SK-N-SH (cell line): ENCODE results near the gene ZBTB16. TPM values are rescaled to one million over a fixed set of nuclear protein-coding genes. Genes with fewer than 3 reads are reported as not detected.

Source experiments
- CTCF ChIA-PET: fragments of 300-600, 350-600 bp; formaldehyde crosslinking; extraction: SDS; loops from one replicate; lab custom pipeline; 2021; lab: Yijun Ruan, JAX
- POLR2A ChIA-PET: fragments of 350-600 bp; sonication (Branson Sonifier 250); formaldehyde crosslinking; extraction: SDS; loops from one replicate; lab custom pipeline; 2020; ENCODE audit warnings: antibody characterized with exemption, inconsistent platforms; lab: Yijun Ruan, JAX
- DNase-seq: peaks from one replicate; pipeline ENCODE4 v3.0.0; 2012
- H2AFZ ChIP-seq: fragments of 200-600 bp; sonication (generic); 2 replicates; pipeline ENCODE4 v1.8.1; 2016; ENCODE audit warnings: antibody characterized with exemption, mild to moderate bottlenecking, low read depth
- H3F3A ChIP-seq: fragments of 200-600 bp; sonication (generic); replicated peaks from 2 replicates; pipeline ENCODE3; 2016; ENCODE audit warnings: antibody characterized with exemption, mild to moderate bottlenecking; ENCODE audit not compliant: insufficient read depth
- H3K27ac ChIP-seq, 2 experiments: fragments of 200-500 bp in 1 of 2; fragments of 200-600 bp in 1 of 2; sonication (Bioruptor generic) in 1 of 2; sonication (generic), shearing (Covaris generic) in 1 of 2; 2 replicates each; pipeline versions ENCODE4 v1.5.1 to v1.6.1; 2014 to 2016; ENCODE audit warnings: low read depth in 2 of 2, inconsistent platforms in 1 of 2, low read length in 1 of 2, mild to moderate bottlenecking in 1 of 2, mixed read lengths in 1 of 2
- H3K27me3 ChIP-seq: fragments of 200-600 bp; sonication (generic), shearing (Covaris generic); 2 replicates; pipeline ENCODE4 v1.6.1; 2016; ENCODE audit warnings: mixed run types; ENCODE audit not compliant: insufficient read depth
- H3K36me3 ChIP-seq, 2 experiments: fragments of 200-500 bp in 1 of 2; fragments of 200-600 bp in 1 of 2; sonication (Bioruptor generic) in 1 of 2; sonication (generic) in 1 of 2; replicated peaks in 1 of 2; 2 replicates each; pipeline versions ENCODE3 to v1.5.1; 2014 to 2016; ENCODE audit warnings: low read length in 1 of 2, mild to moderate bottlenecking in 1 of 2; ENCODE audit not compliant: insufficient read depth in 2 of 2, control insufficient read depth in 1 of 2
- H3K4me1 ChIP-seq, 2 experiments: fragments of 200-500 bp in 1 of 2; fragments of 200-600 bp in 1 of 2; sonication (Bioruptor generic) in 1 of 2; sonication (generic), shearing (Covaris generic) in 1 of 2; 2 replicates each; pipeline versions ENCODE4 v1.5.1 to v1.6.1; 2014 to 2016; ENCODE audit warnings: low read depth in 1 of 2, low read length in 1 of 2, mixed run types in 1 of 2; ENCODE audit not compliant: insufficient read depth in 2 of 2, control insufficient read depth in 1 of 2
- H3K4me2 ChIP-seq: fragments of 200-600 bp; sonication (generic), shearing (Covaris generic); 2 replicates; pipeline ENCODE4 v1.6.1; 2017; ENCODE audit warnings: mixed run types
- H3K4me3 ChIP-seq, 2 experiments: fragments of 200-500 bp in 1 of 2; fragments of 200-600 bp in 1 of 2; sonication (Bioruptor generic) in 1 of 2; sonication (generic), shearing (Covaris generic) in 1 of 2; 2 replicates each; pipeline versions ENCODE4 v1.5.1 to v1.8.1; 2014 to 2016; ENCODE audit warnings: low read depth in 2 of 2, inconsistent platforms in 1 of 2, low read length in 1 of 2, mild to moderate bottlenecking in 1 of 2, mixed read lengths in 1 of 2, moderate library complexity in 1 of 2
- H3K79me2 ChIP-seq: fragments of 200-600 bp; sonication (generic); 2 replicates; pipeline ENCODE4 v1.8.1; 2017; ENCODE audit warnings: mild to moderate bottlenecking; ENCODE audit not compliant: insufficient read depth
- H3K9ac ChIP-seq: fragments of 200-600 bp; sonication (generic); 2 replicates; pipeline ENCODE4 v1.6.1; 2017; ENCODE audit warnings: mixed run types
- H3K9me2 ChIP-seq: fragments of 200-600 bp; sonication (generic); 2 replicates; pipeline ENCODE4 v1.6.1; 2017; ENCODE audit warnings: mixed run types
- H3K9me3 ChIP-seq: fragments of 200-600 bp; sonication (generic); 2 replicates; pipeline ENCODE4 v1.6.1; 2017; ENCODE audit warnings: mixed run types, mild to moderate bottlenecking, moderate library complexity
- H4K20me1 ChIP-seq: fragments of 200-600 bp; sonication (generic); 2 replicates; pipeline ENCODE4 v1.6.1; 2017; ENCODE audit warnings: mild to moderate bottlenecking, mixed run types; ENCODE audit not compliant: insufficient read depth
- CHD2 ChIP-seq: fragments of 150-350 bp; IDR thresholded peaks from 2 replicates; pipeline ENCODE4 v1.6.1; 2018; ENCODE audit warnings: low read length; ENCODE audit not compliant: partially characterized antibody
- CTCF ChIP-seq: fragments of 200-600 bp; sonication (generic); IDR thresholded peaks from 2 replicates; pipeline ENCODE4 v1.6.1; 2017; ENCODE audit warnings: antibody characterized with exemption, mild to moderate bottlenecking, moderate library complexity
- ELF1 ChIP-seq: IDR thresholded peaks from 2 replicates; pipeline ENCODE4 v1.4.0; 2012
- EP300 ChIP-seq, 2 experiments: IDR thresholded peaks; 2 replicates each; pipeline versions ENCODE4 v1.4.0 to v1.6.1; 2012; ENCODE audit warnings: borderline replicate concordance in 1 of 2, low read depth in 1 of 2, low read length in 1 of 2
- GABPA ChIP-seq: IDR thresholded peaks from 2 replicates; pipeline ENCODE4 v1.4.0; 2012; ENCODE audit warnings: low read depth, mild to moderate bottlenecking
- GATA2 ChIP-seq: sonication (generic); formaldehyde crosslinking; IDR thresholded peaks from 2 replicates; pipeline ENCODE4 v1.5.0; 2020; ENCODE audit warnings: mild to moderate bottlenecking, missing genetic modification reagents
- JUND ChIP-seq: IDR thresholded peaks from 2 replicates; pipeline ENCODE4 v1.4.0; 2012
- MAX ChIP-seq: IDR thresholded peaks from 2 replicates; pipeline ENCODE4 v1.4.0; 2012; ENCODE audit warnings: low read depth
- MEF2A ChIP-seq: IDR thresholded peaks from 2 replicates; pipeline ENCODE4 v1.4.0; 2012; ENCODE audit warnings: low read depth, borderline replicate concordance
- NFIC ChIP-seq: IDR thresholded peaks from 2 replicates; pipeline ENCODE4 v1.4.0; 2012; ENCODE audit warnings: borderline replicate concordance
- PBX3 ChIP-seq: IDR thresholded peaks from 2 replicates; pipeline ENCODE4; 2012
- POLR2AphosphoS5 ChIP-seq: IDR thresholded peaks from 2 replicates; pipeline ENCODE4 v1.6.1; 2012; ENCODE audit warnings: low read depth, low read length
- RAD21 ChIP-seq: IDR thresholded peaks from 2 replicates; pipeline ENCODE4 v1.6.1; 2012; ENCODE audit warnings: mild to moderate bottlenecking, low read length
- RCOR1 ChIP-seq: fragments of 150-350 bp; IDR thresholded peaks from 2 replicates; pipeline ENCODE4 v1.6.1; 2017; ENCODE audit warnings: antibody characterized with exemption, low read length
- RFX5 ChIP-seq: IDR thresholded peaks from 2 replicates; pipeline ENCODE4 v1.6.1; 2012; ENCODE audit warnings: mild to moderate bottlenecking, improper control_type of control experiment, low read length
- RXRA ChIP-seq: IDR thresholded peaks from 2 replicates; pipeline ENCODE4 v1.4.0; 2012; ENCODE audit warnings: low read depth, mild to moderate bottlenecking, borderline replicate concordance
- SIN3A ChIP-seq: IDR thresholded peaks from 2 replicates; pipeline ENCODE4 v1.6.1; 2012; ENCODE audit warnings: low read depth, mild to moderate bottlenecking, low read length, moderate library complexity, borderline replicate concordance
- SMC3 ChIP-seq: IDR thresholded peaks from 2 replicates; pipeline ENCODE4 v1.6.1; 2012; ENCODE audit warnings: low read depth, low read length, improper control_type of control experiment
- TCF12 ChIP-seq: IDR thresholded peaks from 2 replicates; pipeline ENCODE4 v1.4.0; 2012
- USF2 ChIP-seq: fragments of 150-350 bp; IDR thresholded peaks from 2 replicates; pipeline ENCODE4 v1.6.1; 2017; ENCODE audit warnings: antibody characterized with exemption, low read length, low read depth, borderline replicate concordance
- YY1 ChIP-seq: IDR thresholded peaks from 2 replicates; pipeline ENCODE4 v1.4.0; 2012; ENCODE audit warnings: low read depth, mild to moderate bottlenecking
- WGBS: methylation state at CpG from one replicate; pipeline ENCODE4 v1.1.6; 2017; ENCODE audit warnings: low lambda C conversion rate; 5-methylcytosine and 5-hydroxymethylcytosine counted together
- polyA plus RNA-seq, 3 experiments: library from polyadenylated mRNA; depleted of rRNA; stranded (reverse); fragments of >200 nt; gene quantifications; 2 replicates each; pipeline ENCODE4 v1.2.3, GENCODE V29; 2012
- TF ChIP-seq, protein P1 (sequence below): IDR thresholded peaks from 2 replicates; pipeline ENCODE4 v1.6.1; 2012; ENCODE audit warnings: mild to moderate bottlenecking, low read depth, low read length, moderate library complexity

The ZBTB16 gene
- polyA plus RNA-seq, 1 of the 3 experiments (the other 2 are of a cell fraction): not detected

DNA sequence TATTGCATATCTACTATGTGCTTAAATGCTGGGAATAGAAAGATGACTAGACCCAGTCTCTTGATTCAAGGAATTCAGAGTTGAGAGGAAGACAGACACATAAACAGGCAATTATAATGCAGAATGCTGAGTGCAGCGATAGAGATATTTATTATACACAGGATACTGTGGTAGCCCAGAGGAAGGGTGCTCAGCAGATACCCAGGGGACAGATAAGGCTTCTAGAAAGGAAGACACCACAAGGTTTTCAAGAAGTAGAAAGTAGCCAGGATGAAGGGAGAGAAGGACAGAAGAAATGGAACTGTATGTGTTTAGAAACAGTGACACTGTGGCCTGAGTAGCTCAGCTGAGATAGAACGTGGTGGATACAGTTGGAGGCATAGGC is 157.3 kb downstream of the ZBTB16 start:
- CTCF ChIA-PET: interaction anchor here (1.9 kb wide), 1 partner anchor 44 kb away, joined by 11 read pairs; no protein-coding TSS in a partner anchor
- H3K9me2 ChIP-seq: no peaks in the 10 kb centered on the region
- POLR2A ChIA-PET: no interaction called here
- H3F3A ChIP-seq: no peaks in the 10 kb centered on the region
- 53% methylated on average over 2 of the region's 2 CpGs for WGBS
- TF ChIP-seq GABPA: no peak
- TF ChIP-seq YY1: no peak
- TF ChIP-seq NFIC: no peak
- TF ChIP-seq, protein P1, sequence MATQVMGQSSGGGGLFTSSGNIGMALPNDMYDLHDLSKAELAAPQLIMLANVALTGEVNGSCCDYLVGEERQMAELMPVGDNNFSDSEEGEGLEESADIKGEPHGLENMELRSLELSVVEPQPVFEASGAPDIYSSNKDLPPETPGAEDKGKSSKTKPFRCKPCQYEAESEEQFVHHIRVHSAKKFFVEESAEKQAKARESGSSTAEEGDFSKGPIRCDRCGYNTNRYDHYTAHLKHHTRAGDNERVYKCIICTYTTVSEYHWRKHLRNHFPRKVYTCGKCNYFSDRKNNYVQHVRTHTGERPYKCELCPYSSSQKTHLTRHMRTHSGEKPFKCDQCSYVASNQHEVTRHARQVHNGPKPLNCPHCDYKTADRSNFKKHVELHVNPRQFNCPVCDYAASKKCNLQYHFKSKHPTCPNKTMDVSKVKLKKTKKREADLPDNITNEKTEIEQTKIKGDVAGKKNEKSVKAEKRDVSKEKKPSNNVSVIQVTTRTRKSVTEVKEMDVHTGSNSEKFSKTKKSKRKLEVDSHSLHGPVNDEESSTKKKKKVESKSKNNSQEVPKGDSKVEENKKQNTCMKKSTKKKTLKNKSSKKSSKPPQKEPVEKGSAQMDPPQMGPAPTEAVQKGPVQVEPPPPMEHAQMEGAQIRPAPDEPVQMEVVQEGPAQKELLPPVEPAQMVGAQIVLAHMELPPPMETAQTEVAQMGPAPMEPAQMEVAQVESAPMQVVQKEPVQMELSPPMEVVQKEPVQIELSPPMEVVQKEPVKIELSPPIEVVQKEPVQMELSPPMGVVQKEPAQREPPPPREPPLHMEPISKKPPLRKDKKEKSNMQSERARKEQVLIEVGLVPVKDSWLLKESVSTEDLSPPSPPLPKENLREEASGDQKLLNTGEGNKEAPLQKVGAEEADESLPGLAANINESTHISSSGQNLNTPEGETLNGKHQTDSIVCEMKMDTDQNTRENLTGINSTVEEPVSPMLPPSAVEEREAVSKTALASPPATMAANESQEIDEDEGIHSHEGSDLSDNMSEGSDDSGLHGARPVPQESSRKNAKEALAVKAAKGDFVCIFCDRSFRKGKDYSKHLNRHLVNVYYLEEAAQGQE: no peak
- no peak for TF ChIP-seq RAD21
- TF ChIP-seq POLR2AphosphoS5: no peak
- no peak for TF ChIP-seq PBX3
- no peak for TF ChIP-seq MAX
- TF ChIP-seq SIN3A: no peak
- H3K4me1 ChIP-seq: no peaks in the 10 kb centered on the region; a peak in 1 of 4 replicates
- no peaks in the 10 kb centered on the region for H3K9me3 ChIP-seq
- H3K36me3 ChIP-seq: no peaks in the 10 kb centered on the region
- no peak for DNase-seq
- H2AFZ ChIP-seq: no peak overlapping the region
- H3K79me2 ChIP-seq: no peaks in the 10 kb centered on the region
- H3K27ac ChIP-seq: no peak overlapping the region
- H3K4me3 ChIP-seq: no peak overlapping the region
- H3K9ac ChIP-seq: no peak overlapping the region
- no peak overlapping the region for H3K4me2 ChIP-seq
- no peaks in the 10 kb centered on the region for H4K20me1 ChIP-seq
- peaks cover 6% of the 10 kb centered on the region; the same call in 1 of the 2 replicates for H3K27me3 ChIP-seq

DNA sequence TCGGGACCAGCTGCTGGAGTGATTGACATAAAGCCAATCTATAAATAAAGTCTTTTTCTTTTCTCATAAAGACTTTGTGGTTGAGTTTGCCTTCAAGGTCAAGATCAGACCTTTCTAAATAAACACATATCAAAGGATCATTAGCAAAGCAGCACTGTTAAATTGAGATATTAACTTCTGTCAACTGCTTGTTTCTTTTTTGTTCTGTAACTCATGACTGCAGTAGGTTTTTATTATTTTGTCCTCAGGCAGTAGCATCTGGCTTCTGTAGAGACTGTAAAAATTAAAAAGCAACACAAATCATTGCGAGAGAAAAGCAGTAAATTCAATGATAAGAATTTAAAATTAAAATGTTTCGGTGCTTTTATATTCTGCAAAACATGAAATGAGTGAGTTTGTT is 159.0 kb downstream of the ZBTB16 start:
- POLR2A ChIA-PET: no interaction called here
- Histone ChIP-seq H3K9me2 (no peaks in the 10 kb centered on the region), H3K9me3 (no peaks in the 10 kb centered on the region)

More for the DNA sequence above, 159.0 kb downstream of the ZBTB16 start:
- no peak for DNase-seq
- H4K20me1 ChIP-seq: no peaks in the 10 kb centered on the region
- H3K4me1 ChIP-seq: no peaks in the 10 kb centered on the region; a peak in 1 of 4 replicates
- H3K4me2 ChIP-seq: no peak overlapping the region
- H3K4me3 ChIP-seq: no peak overlapping the region
- H3K36me3 ChIP-seq: no peaks in the 10 kb centered on the region
- CTCF ChIA-PET: interaction anchor here (1.9 kb wide), 1 partner anchor 43 kb away, joined by 11 read pairs; no protein-coding TSS in a partner anchor
- no peak overlapping the region for H3K9ac ChIP-seq
- TF ChIP-seq MEF2A (no peak), NFIC (no peak), ELF1 (no peak), TCF12 (no peak), YY1 (no peak), RCOR1 (no peak), EP300 (IDR thresholded peaks at IDR 0.05; ENCODE audit: borderline replicate concordance in 1 of 2, low read depth in 1 of 2, low read length in 1 of 2) (no peak), JUND (no peak), RFX5 (no peak), CTCF (no peak), RXRA (no peak), RAD21 (no peak), MAX (no peak), GATA2 (CRISPR knock-in tag) (no peak), CHD2 (no peak), SMC3 (no peak), USF2 (no peak)
- no peak overlapping the region for H3K27ac ChIP-seq
- no peaks in the 10 kb centered on the region for H3F3A ChIP-seq
- H3K79me2 ChIP-seq: no peaks in the 10 kb centered on the region
- WGBS: 27% methylated on average over 3 of the region's 3 CpGs
- no peak overlapping the region for H2AFZ ChIP-seq
- H3K27me3 ChIP-seq: peaks cover 6% of the 10 kb centered on the region; the same call in 1 of the 2 replicates
